Measurements from ENCODE around the gene PRODH.
"Not testable (repeated sequence)": the region's sequence is repeated elsewhere in the genome, so short reads cannot be mapped to it uniquely, and the experiment has no call there.

DNA sequence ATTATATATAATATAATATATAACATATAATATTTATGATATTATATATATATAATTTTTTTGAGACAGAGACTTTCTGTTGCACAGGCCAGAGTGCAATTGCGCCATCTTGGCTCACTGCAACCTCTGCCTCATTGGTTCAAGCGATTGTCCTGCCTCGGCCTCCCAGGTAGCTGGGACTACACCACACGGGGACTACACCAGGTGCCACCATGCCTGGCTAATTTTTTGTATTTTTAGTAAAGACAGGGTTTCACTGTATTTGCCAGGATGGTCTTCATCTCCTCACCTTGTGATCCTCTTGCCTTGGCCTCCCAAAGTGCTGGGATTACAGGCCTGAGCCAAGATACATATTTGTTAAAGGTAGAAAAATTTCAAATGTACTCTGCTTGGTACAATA lies 42.3 kb downstream of the PRODH start:
- TF ChIP-seq EP300, POLR2AphosphoS5, POLR2A (IDR thresholded peaks at IDR 0.05): not testable (repeated sequence)
- TF ChIP-seq, protein P1, sequence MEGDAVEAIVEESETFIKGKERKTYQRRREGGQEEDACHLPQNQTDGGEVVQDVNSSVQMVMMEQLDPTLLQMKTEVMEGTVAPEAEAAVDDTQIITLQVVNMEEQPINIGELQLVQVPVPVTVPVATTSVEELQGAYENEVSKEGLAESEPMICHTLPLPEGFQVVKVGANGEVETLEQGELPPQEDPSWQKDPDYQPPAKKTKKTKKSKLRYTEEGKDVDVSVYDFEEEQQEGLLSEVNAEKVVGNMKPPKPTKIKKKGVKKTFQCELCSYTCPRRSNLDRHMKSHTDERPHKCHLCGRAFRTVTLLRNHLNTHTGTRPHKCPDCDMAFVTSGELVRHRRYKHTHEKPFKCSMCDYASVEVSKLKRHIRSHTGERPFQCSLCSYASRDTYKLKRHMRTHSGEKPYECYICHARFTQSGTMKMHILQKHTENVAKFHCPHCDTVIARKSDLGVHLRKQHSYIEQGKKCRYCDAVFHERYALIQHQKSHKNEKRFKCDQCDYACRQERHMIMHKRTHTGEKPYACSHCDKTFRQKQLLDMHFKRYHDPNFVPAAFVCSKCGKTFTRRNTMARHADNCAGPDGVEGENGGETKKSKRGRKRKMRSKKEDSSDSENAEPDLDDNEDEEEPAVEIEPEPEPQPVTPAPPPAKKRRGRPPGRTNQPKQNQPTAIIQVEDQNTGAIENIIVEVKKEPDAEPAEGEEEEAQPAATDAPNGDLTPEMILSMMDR (IDR thresholded peaks at IDR 0.05), result not testable (repeated sequence)

All from suprapubic skin (tissue), 4 donors.